IPS DF 6.9 (cell line): ENCODE results near the gene SIX1.
A peak's percentile ranks its signal among the peaks of the same experiment; 100 is the strongest.

Experiments
- DNase-seq: peaks from one replicate; pipeline ENCODE4 v3.0.0-alpha.2; 2013; ENCODE audit warnings: low read depth, low spot score
- H3K27ac ChIP-seq: one replicate; pipeline ENCODE4 v1.5.1; 2013; ENCODE audit warnings: low read length, control low read depth
- H3K27me3 ChIP-seq: 2 replicates; pipeline ENCODE4 v1.6.1; 2013; ENCODE audit warnings: mild to moderate bottlenecking, low read length; ENCODE audit not compliant: control insufficient read depth, insufficient read depth
- H3K36me3 ChIP-seq: 2 replicates; pipeline ENCODE4 v1.6.1; 2013; ENCODE audit warnings: low read length; ENCODE audit not compliant: control insufficient read depth, insufficient read depth
- H3K4me1 ChIP-seq: 2 replicates; pipeline ENCODE4 v1.6.1; 2013; ENCODE audit warnings: low read length; ENCODE audit not compliant: control insufficient read depth, insufficient read depth
- H3K4me3 ChIP-seq: 2 replicates; pipeline ENCODE4 v1.5.1; 2013; ENCODE audit warnings: mild to moderate bottlenecking, low read length
- H3K9me3 ChIP-seq: 2 replicates; pipeline ENCODE4 v1.6.1; 2013; ENCODE audit warnings: low read length, inconsistent platforms; ENCODE audit not compliant: control insufficient read depth, insufficient read depth
- WGBS: extraction: QIAGEN DNeasy Blood & Tissue Kit; methylation state at CpG from one replicate; pipeline ENCODE4 v1.1.7; 2013; ENCODE audit warnings: mixed read lengths, missing lambda C conversion rate; ENCODE audit not compliant: insufficient read length, insufficient coverage; 5-methylcytosine and 5-hydroxymethylcytosine counted together

The SIX1 gene

GRCh38 chr14:60641742-60642269, 7.5 kb downstream of the SIX1 start:
- H3K36me3 ChIP-seq: no peaks in the 10 kb centered on the region

GRCh38 chr14:60640859-60641741, 8.2 kb downstream of the SIX1 start:
- no peaks in the 10 kb centered on the region for H3K9me3 ChIP-seq
- H3K4me1 ChIP-seq: peaks cover 12% of the 10 kb centered on the region
- no CpG with 5 or more reads among the region's 24 CpGs for WGBS
- peaks cover 52% of the 10 kb centered on the region for H3K27me3 ChIP-seq
- no peak overlapping the region for H3K4me3 ChIP-seq
- H3K36me3 ChIP-seq: no peaks in the 10 kb centered on the region
- no peak overlapping the region for H3K27ac ChIP-seq
- DNase-seq: no peak

More at GRCh38 chr14:60641742-60642269, 7.5 kb downstream of the SIX1 start:
- Histone ChIP-seq H3K4me1 (peaks cover 14% of the 10 kb centered on the region), H3K4me3 (no peak overlapping the region), H3K27me3 (peaks cover 54% of the 10 kb centered on the region), H3K9me3 (no peaks in the 10 kb centered on the region), H3K27ac (no peak overlapping the region)
- DNase-seq: no peak
- WGBS: no CpG with 5 or more reads among the region's 25 CpGs

GRCh38 chr14:60639674-60640073, 9.6 kb downstream of the SIX1 start:
- DNase-seq: no peak
- Histone ChIP-seq H3K9me3 (no peaks in the 10 kb centered on the region), H3K36me3 (no peaks in the 10 kb centered on the region), H3K4me1 (peaks cover 11% of the 10 kb centered on the region), H3K4me3 (no peak overlapping the region), H3K27me3 (peaks cover 55% of the 10 kb centered on the region), H3K27ac (no peak overlapping the region)
- no CpG with 5 or more reads among the region's 1 CpG for WGBS

GRCh38 chr14:60637479-60638315, 11.6 kb downstream of the SIX1 start:
- peaks cover 11% of the 10 kb centered on the region for H3K4me1 ChIP-seq
- H3K9me3 ChIP-seq: no peaks in the 10 kb centered on the region
- no peaks in the 10 kb centered on the region for H3K36me3 ChIP-seq
- H3K27ac ChIP-seq: no peak overlapping the region
- H3K27me3 ChIP-seq: peaks cover 39% of the 10 kb centered on the region
- DNase-seq: no peak
- peak overlapping the region; percentile 52; the same call in 1 of the 2 replicates for H3K4me3 ChIP-seq
- WGBS: no CpG with 5 or more reads among the region's 55 CpGs

- Histone ChIP-seq H3K9me3 (no peaks in the 10 kb centered on the region), H3K36me3 (no peaks in the 10 kb centered on the region), H3K4me1 (peaks cover 11% of the 10 kb centered on the region), H3K27me3 (peaks cover 32% of the 10 kb centered on the region), H3K4me3 (peak overlapping the region; percentile 52; the same call in 1 of the 2 replicates), H3K27ac (no peak overlapping the region)
- no peak for DNase-seq
- no CpG with 5 or more reads among the region's 20 CpGs for WGBS
These were observed 12.3 kb downstream of the SIX1 start for GRCh38 chr14:60636879-60637478.

GRCh38 chr14:60634153-60634552, 15.1 kb downstream of the SIX1 start:
- Histone ChIP-seq H3K4me3 (no peak overlapping the region), H3K36me3 (no peaks in the 10 kb centered on the region), H3K27me3 (peaks cover 17% of the 10 kb centered on the region; the same call in 1 of the 2 replicates), H3K9me3 (no peaks in the 10 kb centered on the region), H3K27ac (no peak overlapping the region), H3K4me1 (peaks cover 5% of the 10 kb centered on the region)
- WGBS: no CpG with 5 or more reads among the region's 4 CpGs
- no peak for DNase-seq

GRCh38 chr14:60632777-60633176, 16.5 kb downstream of the SIX1 start:
- no peak for DNase-seq
- Histone ChIP-seq H3K27me3 (peaks cover 13% of the 10 kb centered on the region; the same call in 1 of the 2 replicates), H3K36me3 (no peaks in the 10 kb centered on the region), H3K4me1 (peaks cover 4% of the 10 kb centered on the region), H3K9me3 (no peaks in the 10 kb centered on the region), H3K4me3 (no peak overlapping the region), H3K27ac (no peak overlapping the region)
- WGBS: no CpG with 5 or more reads among the region's 2 CpGs

- no peak for DNase-seq
- Histone ChIP-seq H3K27me3 (peaks cover 13% of the 10 kb centered on the region; the same call in 1 of the 2 replicates), H3K4me1 (peaks cover 2% of the 10 kb centered on the region), H3K36me3 (no peaks in the 10 kb centered on the region), H3K9me3 (no peaks in the 10 kb centered on the region), H3K4me3 (no peak overlapping the region), H3K27ac (no peak overlapping the region)
- WGBS: no CpG with 5 or more reads among the region's 3 CpGs
These were observed 17.0 kb downstream of the SIX1 start for GRCh38 chr14:60632257-60632656.

- H3K4me1 ChIP-seq: no peaks in the 10 kb centered on the region
- no peaks in the 10 kb centered on the region for H3K36me3 ChIP-seq
- peaks cover 9% of the 10 kb centered on the region; the same call in 1 of the 2 replicates for H3K27me3 ChIP-seq
- H3K27ac ChIP-seq: no peak overlapping the region
- H3K9me3 ChIP-seq: no peaks in the 10 kb centered on the region
- no peak for DNase-seq
- 100% methylated on average over 1 of the region's 2 CpGs for WGBS
- H3K4me3 ChIP-seq: no peak overlapping the region
These were observed 17.4 kb downstream of the SIX1 start for GRCh38 chr14:60631842-60632241.

- Histone ChIP-seq H3K4me1 (no peaks in the 10 kb centered on the region), H3K27me3 (no peaks in the 10 kb centered on the region), H3K9me3 (no peaks in the 10 kb centered on the region), H3K27ac (no peak overlapping the region), H3K36me3 (no peaks in the 10 kb centered on the region), H3K4me3 (no peak overlapping the region)
- DNase-seq: no peak
These were observed 19.1 kb downstream of the SIX1 start for GRCh38 chr14:60630129-60630528.
